HAP-1 (cell line): ENCODE measurements around the gene BEST2.
A peak's percentile ranks its signal among the peaks of the same experiment; 100 is the strongest.
"Not testable (repeated sequence)": the region's sequence is repeated elsewhere in the genome, so short reads cannot be mapped to it uniquely, and the experiment has no call there.

Source experiments
- DNase-seq, 2 experiments: peaks; one replicate each; pipeline ENCODE4 v3.0.0-alpha.2; 2016 to 2020; ENCODE audit warnings: low spot score in 2 of 2
- H3K27me3 ChIP-seq: fragments of 250-450 bp; sonication (Bioruptor Pico); 2 replicates; pipeline ENCODE4 v1.5.1; 2020; ENCODE audit warnings: low read depth, mild to moderate bottlenecking, moderate library complexity
- H3K36me3 ChIP-seq: fragments of 250-450 bp; sonication (Bioruptor Pico); replicated peaks from 2 replicates; pipeline ENCODE4 v1.5.1; 2020; ENCODE audit warnings: mild to moderate bottlenecking
- H3K4me1 ChIP-seq: fragments of 250-450 bp; sonication (Bioruptor Pico); 2 replicates; pipeline ENCODE4 v1.5.1; 2020; ENCODE audit warnings: mild to moderate bottlenecking
- H3K4me3 ChIP-seq: fragments of 250-450 bp; sonication (Bioruptor Pico); 2 replicates; pipeline ENCODE4 v1.5.1; 2020; ENCODE audit warnings: mild to moderate bottlenecking, moderate library complexity
- H3K9me3 ChIP-seq: fragments of 250-450 bp; sonication (Bioruptor Pico); 2 replicates; pipeline ENCODE4 v1.5.1; 2020; ENCODE audit warnings: mild to moderate bottlenecking, moderate library complexity
- in situ Hi-C: fragments of 300-500 bp; cut with MboI; formaldehyde crosslinking; loops from 3 replicates; pipeline ENCODE4 v1.14.3; 2020; ENCODE audit warnings: low sequenced_read_pairs, inconsistent platforms, mixed read lengths

The BEST2 gene

DNA sequence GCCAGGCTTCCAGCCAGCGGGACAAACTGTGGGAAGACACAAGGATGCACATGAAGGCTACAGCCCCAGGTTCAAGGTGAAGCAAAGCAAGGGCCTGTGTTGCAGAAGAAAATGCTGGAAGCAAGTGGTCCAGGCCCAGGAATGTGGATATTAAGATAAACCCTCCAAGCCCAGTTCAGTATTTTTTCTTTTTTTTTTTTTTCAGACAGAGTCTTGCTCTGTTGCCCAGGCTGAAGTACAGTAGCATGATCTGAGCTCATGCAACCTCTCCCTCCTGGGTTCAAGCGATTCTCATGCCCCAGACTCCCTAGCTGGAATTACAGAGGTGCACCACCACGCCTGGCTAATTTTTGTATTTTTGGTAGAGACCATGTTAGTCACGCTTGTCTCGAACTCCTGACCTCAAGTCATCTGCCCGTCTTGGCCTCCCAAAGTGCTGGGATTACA is 45.6 kb downstream of the BEST2 start:
- Histone ChIP-seq H3K4me3 (no peak overlapping the region), H3K9me3 (no peaks in the 10 kb centered on the region; the same call in 1 of the 2 replicates), H3K4me1 (peaks cover 11% of the 10 kb centered on the region), H3K36me3 (peaks cover 37% of the 10 kb centered on the region), H3K27me3 (no peaks in the 10 kb centered on the region)
- DNase-seq, result no peak
- in situ Hi-C loops, result no loop called here

DNA sequence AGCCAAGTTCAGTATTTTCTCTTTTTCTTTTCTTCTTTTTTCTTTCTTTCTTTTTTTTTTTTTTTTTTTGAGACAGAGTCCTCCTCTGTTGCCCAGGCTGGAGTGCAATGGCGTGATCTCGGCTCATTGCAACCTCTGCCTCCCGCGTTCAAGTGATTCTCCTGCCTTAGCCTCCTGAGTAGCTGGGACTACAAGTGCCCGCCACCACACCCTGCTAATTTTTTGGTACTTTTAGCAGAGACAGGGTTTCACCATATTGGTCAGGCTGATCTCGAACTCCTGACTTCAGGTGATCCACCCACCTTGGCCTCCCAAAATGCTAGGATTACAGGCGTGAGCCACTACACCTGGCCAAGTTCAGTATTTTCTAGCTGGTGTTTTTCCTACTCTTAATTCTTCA is 46.0 kb downstream of the BEST2 start:
- in situ Hi-C loops, H3K4me3 ChIP-seq, H3K27me3 ChIP-seq, DNase-seq, H3K9me3 ChIP-seq: not testable (repeated sequence)
- peaks cover 15% of the 10 kb centered on the region for H3K4me1 ChIP-seq
- peaks cover 37% of the 10 kb centered on the region for H3K36me3 ChIP-seq

- H3K9me3 ChIP-seq, result no peaks in the 10 kb centered on the region; the same call in 1 of the 2 replicates
- peaks cover 37% of the 10 kb centered on the region for H3K36me3 ChIP-seq
- no peak for DNase-seq
- peaks cover 12% of the 10 kb centered on the region for H3K4me1 ChIP-seq
- in situ Hi-C loops, result no loop called here
- no peaks in the 10 kb centered on the region for H3K27me3 ChIP-seq
- peak overlapping the region; percentile 98 for H3K4me3 ChIP-seq
Observed at GRCh38 chr19:12799742-12800465, 48.3 kb downstream of the BEST2 start.

DNA sequence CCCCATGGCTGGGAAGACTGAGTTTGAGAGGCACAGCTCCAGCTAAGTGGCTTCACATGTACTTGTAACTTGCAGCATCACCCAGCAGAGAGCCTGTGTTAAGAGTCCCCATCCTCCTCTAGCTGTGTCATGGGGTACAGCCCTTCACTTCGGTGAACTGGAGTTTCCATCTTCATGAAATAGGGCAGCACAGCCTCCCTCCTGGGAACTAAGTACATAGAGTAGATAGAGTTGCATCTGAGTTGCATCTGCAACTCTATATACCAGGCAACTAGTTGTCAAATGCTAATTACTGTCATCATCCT is 48.8 kb downstream of the BEST2 start:
- peak overlapping the region; percentile 98 for H3K4me3 ChIP-seq
- peaks cover 37% of the 10 kb centered on the region for H3K36me3 ChIP-seq
- H3K27me3 ChIP-seq, result no peaks in the 10 kb centered on the region
- no peaks in the 10 kb centered on the region; the same call in 1 of the 2 replicates for H3K9me3 ChIP-seq
- peaks cover 12% of the 10 kb centered on the region for H3K4me1 ChIP-seq
- in situ Hi-C loops, result no loop called here
- DNase-seq, result no peak

GRCh38 chr19:12800923-12801465 is 49.4 kb downstream of the BEST2 start:
- Histone ChIP-seq H3K36me3 (peaks cover 37% of the 10 kb centered on the region), H3K4me1 (peaks cover 13% of the 10 kb centered on the region), H3K27me3 (no peaks in the 10 kb centered on the region), H3K4me3 (peak overlapping the region; percentile 98), H3K9me3 (no peaks in the 10 kb centered on the region; the same call in 1 of the 2 replicates)
- peak in 1 of 2 experiments; percentile 44 for DNase-seq
- in situ Hi-C loops, result no loop called here

DNA sequence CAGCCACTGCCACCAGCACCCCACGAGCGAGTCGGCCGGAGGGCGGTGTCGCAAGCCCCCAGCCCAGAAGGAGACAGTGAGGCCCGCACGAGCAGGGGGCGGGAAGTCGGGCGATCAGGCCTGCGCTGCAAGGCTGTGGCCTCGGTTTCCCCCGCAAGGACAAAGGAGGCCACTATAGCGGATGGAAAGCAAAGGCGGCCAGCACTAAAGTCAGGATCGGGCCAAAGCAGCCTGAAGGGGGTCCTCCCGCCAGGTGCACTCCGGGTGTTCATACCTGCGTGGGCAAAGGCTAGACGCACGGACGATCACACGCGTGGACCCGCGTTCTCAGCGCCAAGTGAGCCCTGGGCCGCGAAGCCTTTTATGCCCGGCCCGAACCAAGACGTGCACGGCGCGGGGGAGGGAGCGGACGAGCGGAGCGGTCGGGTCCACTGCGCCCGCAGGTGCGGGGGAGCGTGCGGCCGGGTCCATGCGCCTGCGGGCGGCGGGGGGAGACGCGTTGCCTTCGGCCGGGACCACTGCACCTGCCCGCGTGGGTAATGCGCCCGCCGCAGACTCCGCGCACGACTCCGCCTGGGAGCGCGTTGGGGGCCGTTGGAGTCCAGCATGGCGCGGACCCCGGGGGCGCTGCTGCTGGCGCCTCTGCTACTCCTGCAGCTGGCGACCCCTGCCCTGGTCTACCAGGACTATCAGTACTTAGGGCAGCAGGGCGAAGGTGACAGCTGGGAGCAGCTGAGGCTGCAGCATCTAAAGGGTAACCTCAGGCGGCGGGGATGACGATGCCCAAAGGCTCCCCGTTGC is 50.1 kb downstream of the BEST2 start, which contains the start of the genes PRDX2 and THSD8:
Gene PRDX2, minus strand, starts transcription at position 335 of the 801 bp plus-strand sequence. CDS start 539 bp downstream, outside the sequence.
Gene THSD8, plus strand, starts transcription at position 604 of the 801 bp plus-strand sequence. Its CDS starts 3 bp downstream, at position 607.
- in situ Hi-C loops, result no loop called here
- H3K4me1 ChIP-seq, result peaks cover 14% of the 10 kb centered on the region
- DNase-seq, result peak; percentile 77 to 92

GRCh38 chr19:12802267-12803106 is 50.9 kb downstream of the BEST2 start:
- H3K4me3 ChIP-seq, result peak overlapping the region; percentile 98
- in situ Hi-C loops, result no loop called here
- H3K9me3 ChIP-seq, result no peaks in the 10 kb centered on the region
- no peaks in the 10 kb centered on the region for H3K27me3 ChIP-seq
- DNase-seq, result no peak
- peaks cover 18% of the 10 kb centered on the region for H3K4me1 ChIP-seq
- peaks cover 31% of the 10 kb centered on the region for H3K36me3 ChIP-seq

More for the DNA sequence above, 50.1 kb downstream of the BEST2 start, which contains the start of the genes PRDX2 and THSD8:
- Histone ChIP-seq H3K36me3 (peaks cover 34% of the 10 kb centered on the region), H3K4me3 (peak within 1 kb of the TSS; percentile 98), H3K27me3 (no peaks in the 10 kb centered on the region), H3K9me3 (no peaks in the 10 kb centered on the region; the same call in 1 of the 2 replicates)

GRCh38 chr19:12804051-12804450 is 52.5 kb downstream of the BEST2 start:
- in situ Hi-C loops, result no loop called here
- H3K4me3 ChIP-seq, result no peak overlapping the region
- no peaks in the 10 kb centered on the region for H3K9me3 ChIP-seq

DNA sequence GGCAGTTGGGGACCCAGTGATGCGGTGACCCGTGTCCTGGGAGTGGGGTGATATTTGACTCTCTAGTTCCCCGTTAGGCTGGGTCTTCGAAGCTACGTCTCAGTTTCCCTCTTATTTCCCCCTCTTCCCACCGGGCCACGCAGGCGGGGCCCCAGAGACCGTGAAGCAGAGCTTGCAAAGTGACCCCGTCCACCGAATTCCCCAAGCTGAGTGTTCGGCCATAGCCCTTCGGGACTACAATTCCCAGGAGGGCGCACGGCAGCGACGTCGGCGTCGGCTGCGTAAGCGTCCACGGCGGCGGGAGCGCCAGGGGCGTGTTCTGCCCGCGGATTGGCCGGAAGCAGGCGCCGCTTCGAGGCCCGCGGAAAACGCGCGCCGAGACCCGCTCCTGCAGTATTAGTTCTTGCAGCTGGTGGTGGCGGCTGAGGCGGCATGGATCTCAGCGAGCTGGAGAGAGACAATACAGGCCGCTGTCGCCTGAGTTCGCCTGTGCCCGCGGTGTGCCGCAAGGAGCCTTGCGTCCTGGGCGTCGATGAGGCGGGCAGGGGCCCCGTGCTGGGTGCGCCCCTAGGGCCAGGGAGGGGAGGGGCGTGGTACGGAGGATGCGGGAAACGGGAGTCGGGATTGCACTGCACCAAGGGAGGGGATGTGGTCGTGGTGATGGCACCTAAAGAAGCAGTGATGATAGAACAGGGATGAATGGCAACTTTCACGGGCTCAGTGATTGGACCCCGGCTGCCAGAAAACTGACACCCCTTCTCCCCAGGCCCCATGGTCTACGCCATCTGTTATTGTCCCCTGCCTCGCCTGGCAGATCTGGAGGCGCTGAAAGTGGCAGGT is 54.9 kb downstream of the BEST2 start, which contains the start of gene RNASEH2A:
Gene RNASEH2A, plus strand, starts transcription at position 343 of the 840 bp plus-strand sequence. Its CDS starts 90 bp downstream, at position 433.
- Histone ChIP-seq H3K4me3 (peak within 1 kb of the TSS; percentile 59), H3K9me3 (no peaks in the 10 kb centered on the region), H3K36me3 (peaks cover 25% of the 10 kb centered on the region), H3K27me3 (no peaks in the 10 kb centered on the region), H3K4me1 (peaks cover 12% of the 10 kb centered on the region)
- peak; percentile 92 to 94 for DNase-seq
- in situ Hi-C loops, result no loop called here

More at GRCh38 chr19:12804051-12804450, 52.5 kb downstream of the BEST2 start:
- Histone ChIP-seq H3K4me1 (peaks cover 18% of the 10 kb centered on the region), H3K27me3 (no peaks in the 10 kb centered on the region), H3K36me3 (peaks cover 36% of the 10 kb centered on the region)
- no peak for DNase-seq
